Glomerular endothelial cell (primary cell): ENCODE measurements around the gene CRIM1. TPM values are rescaled to one million over a fixed set of nuclear protein-coding genes. Genes with fewer than 3 reads are reported as not detected.
A peak's percentile ranks its signal among the peaks of the same experiment; 100 is the strongest.

ENCODE experiments used
- DNase-seq: peaks from one replicate; pipeline ENCODE4 v3.0.0-alpha.2; 2011; ENCODE audit warnings: low read depth, low spot score; ENCODE audit errors: extremely low read depth
- total RNA-seq: library from RNA; depleted of rRNA; stranded (reverse); fragments of >200 nt; gene quantifications from 2 replicates; pipeline ENCODE4 v1.2.3, GENCODE V29; 2015

Gene CRIM1
- total RNA-seq, 1 donor from 2014 or later = 618 TPM

- DNase-seq = no peak
Measured at GRCh38 chr2:36477746-36478145, 122.2 kb downstream of the CRIM1 start.

- DNase-seq = peak; percentile 90
Measured at GRCh38 chr2:36478332-36478738, 122.8 kb downstream of the CRIM1 start.

- no peak for DNase-seq
Measured at GRCh38 chr2:36478999-36479398, 123.4 kb downstream of the CRIM1 start.

GRCh38 chr2:36479406-36479805 lies 123.8 kb downstream of the CRIM1 start:
- DNase-seq = no peak

- no peak for DNase-seq
Measured at GRCh38 chr2:36480028-36480427, 124.5 kb downstream of the CRIM1 start.

GRCh38 chr2:36480636-36481035 lies 125.1 kb downstream of the CRIM1 start:
- no peak for DNase-seq

- DNase-seq = no peak
Measured at GRCh38 chr2:36481709-36482108, 126.1 kb downstream of the CRIM1 start.

GRCh38 chr2:36482576-36483214 lies 127.1 kb downstream of the CRIM1 start:
- DNase-seq = no peak

GRCh38 chr2:36483290-36483689 lies 127.7 kb downstream of the CRIM1 start:
- DNase-seq = no peak

GRCh38 chr2:36484454-36484853 lies 128.9 kb downstream of the CRIM1 start:
- DNase-seq = no peak

- no peak for DNase-seq
Measured at GRCh38 chr2:36485521-36485920, 129.9 kb downstream of the CRIM1 start.

- peak; percentile 90 for DNase-seq
Measured at GRCh38 chr2:36486521-36487044, 131.0 kb downstream of the CRIM1 start.

- DNase-seq = no peak
Measured at GRCh38 chr2:36487947-36488346, 132.4 kb downstream of the CRIM1 start.

GRCh38 chr2:36489281-36489680 lies 133.7 kb downstream of the CRIM1 start:
- DNase-seq = no peak

GRCh38 chr2:36490749-36491148 lies 135.2 kb downstream of the CRIM1 start:
- no peak for DNase-seq

GRCh38 chr2:36492216-36492945 lies 136.8 kb downstream of the CRIM1 start:
- no peak for DNase-seq

- no peak for DNase-seq
Measured at GRCh38 chr2:36493306-36493705, 137.7 kb downstream of the CRIM1 start.

GRCh38 chr2:36497570-36498163 lies 142.1 kb downstream of the CRIM1 start:
- no peak for DNase-seq

GRCh38 chr2:36499128-36499820 lies 143.7 kb downstream of the CRIM1 start:
- DNase-seq = no peak

- no peak for DNase-seq
Measured at GRCh38 chr2:36500072-36500471, 144.5 kb downstream of the CRIM1 start.

- no peak for DNase-seq
Measured at GRCh38 chr2:36502081-36502480, 146.5 kb downstream of the CRIM1 start.
